BJ (cell line): ENCODE measurements around the gene TRAPPC12. TPM values are rescaled to one million over a fixed set of nuclear protein-coding genes. Genes with fewer than 3 reads are reported as not detected.

Source experiments
- CTCF ChIA-PET: fragments of 350-600 bp; formaldehyde crosslinking; extraction: SDS; loops from one replicate; lab custom pipeline; 2021; ENCODE audit warnings: antibody characterized with exemption, inconsistent platforms; lab: Yijun Ruan, JAX
- POLR2A ChIA-PET: fragments of 300-600 bp; sonication (Branson Sonifier 250); formaldehyde crosslinking; extraction: SDS; loops from one replicate; lab custom pipeline; 2021; ENCODE audit warnings: antibody characterized with exemption; lab: Charles Lee
- DNase-seq: peaks from one replicate; pipeline ENCODE4 v3.0.0-alpha.2; 2011; ENCODE audit warnings: low read depth
- H3K27me3 ChIP-seq: 2 replicates; pipeline ENCODE4 v1.6.0; 2011; ENCODE audit warnings: low read length; ENCODE audit not compliant: control insufficient read depth, insufficient read depth
- H3K36me3 ChIP-seq: 2 replicates; pipeline ENCODE4 v1.5.1; 2011; ENCODE audit warnings: low read length; ENCODE audit not compliant: control insufficient read depth, insufficient read depth
- H3K4me3 ChIP-seq: 2 replicates; pipeline ENCODE4 v1.5.1; 2011; ENCODE audit warnings: low read depth, mild to moderate bottlenecking, control low read depth, low read length
- polyA plus RNA-seq: library from polyadenylated mRNA; depleted of rRNA; stranded (reverse); fragments of >200 nt; gene quantifications from 2 replicates; pipeline ENCODE4 v1.2.3, GENCODE V29; 2011
- TF ChIP-seq, protein P1 (sequence below): IDR thresholded peaks from 2 replicates; pipeline ENCODE4 v1.5.1; 2011; ENCODE audit warnings: low read depth, mild to moderate bottlenecking, control low read depth, inconsistent platforms, low read length, moderate library complexity; ENCODE audit not compliant: insufficient read depth

Gene TRAPPC12
- polyA plus RNA-seq, 1 experiment = 57.8 TPM

DNA sequence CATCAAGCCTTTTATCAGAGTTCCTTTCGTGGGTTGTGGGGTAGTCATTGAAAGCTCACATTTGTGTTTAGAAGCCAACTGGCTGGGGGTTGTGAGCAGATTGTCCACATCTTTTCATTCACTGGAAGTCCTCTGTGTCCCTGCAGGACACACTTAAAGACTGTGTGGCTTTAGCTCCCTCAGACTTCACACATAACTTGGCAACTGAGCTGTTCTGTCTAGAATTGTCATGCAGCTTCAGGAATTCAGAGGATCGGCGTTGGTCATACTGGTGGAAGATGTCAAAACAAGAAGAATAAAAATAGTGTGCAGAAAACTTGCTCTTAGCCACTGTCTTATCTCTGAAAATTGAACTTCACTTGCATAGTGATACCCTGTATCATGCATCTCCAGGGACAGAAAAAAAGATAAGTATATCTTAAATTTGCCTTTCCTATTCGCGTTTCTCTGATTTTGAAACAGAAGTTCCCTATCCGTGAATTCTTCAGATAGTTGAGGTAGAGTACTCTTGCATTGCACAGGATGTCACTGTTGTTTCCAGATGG, 49.6 kb downstream of the TRAPPC12 start:
- POLR2A ChIA-PET = no interaction called here
- DNase-seq = no peak
- Histone ChIP-seq H3K4me3 (no peak overlapping the region), H3K36me3 (peaks cover 17% of the 10 kb centered on the region), H3K27me3 (no peaks in the 10 kb centered on the region)
- TF ChIP-seq, protein P1, sequence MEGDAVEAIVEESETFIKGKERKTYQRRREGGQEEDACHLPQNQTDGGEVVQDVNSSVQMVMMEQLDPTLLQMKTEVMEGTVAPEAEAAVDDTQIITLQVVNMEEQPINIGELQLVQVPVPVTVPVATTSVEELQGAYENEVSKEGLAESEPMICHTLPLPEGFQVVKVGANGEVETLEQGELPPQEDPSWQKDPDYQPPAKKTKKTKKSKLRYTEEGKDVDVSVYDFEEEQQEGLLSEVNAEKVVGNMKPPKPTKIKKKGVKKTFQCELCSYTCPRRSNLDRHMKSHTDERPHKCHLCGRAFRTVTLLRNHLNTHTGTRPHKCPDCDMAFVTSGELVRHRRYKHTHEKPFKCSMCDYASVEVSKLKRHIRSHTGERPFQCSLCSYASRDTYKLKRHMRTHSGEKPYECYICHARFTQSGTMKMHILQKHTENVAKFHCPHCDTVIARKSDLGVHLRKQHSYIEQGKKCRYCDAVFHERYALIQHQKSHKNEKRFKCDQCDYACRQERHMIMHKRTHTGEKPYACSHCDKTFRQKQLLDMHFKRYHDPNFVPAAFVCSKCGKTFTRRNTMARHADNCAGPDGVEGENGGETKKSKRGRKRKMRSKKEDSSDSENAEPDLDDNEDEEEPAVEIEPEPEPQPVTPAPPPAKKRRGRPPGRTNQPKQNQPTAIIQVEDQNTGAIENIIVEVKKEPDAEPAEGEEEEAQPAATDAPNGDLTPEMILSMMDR = no peak
- CTCF ChIA-PET = interaction anchor here (0.7 to 1.3 kb wide), 2 partner anchors 15 to 23 kb away, joined by 3 read pairs; no protein-coding TSS in a partner anchor

DNA sequence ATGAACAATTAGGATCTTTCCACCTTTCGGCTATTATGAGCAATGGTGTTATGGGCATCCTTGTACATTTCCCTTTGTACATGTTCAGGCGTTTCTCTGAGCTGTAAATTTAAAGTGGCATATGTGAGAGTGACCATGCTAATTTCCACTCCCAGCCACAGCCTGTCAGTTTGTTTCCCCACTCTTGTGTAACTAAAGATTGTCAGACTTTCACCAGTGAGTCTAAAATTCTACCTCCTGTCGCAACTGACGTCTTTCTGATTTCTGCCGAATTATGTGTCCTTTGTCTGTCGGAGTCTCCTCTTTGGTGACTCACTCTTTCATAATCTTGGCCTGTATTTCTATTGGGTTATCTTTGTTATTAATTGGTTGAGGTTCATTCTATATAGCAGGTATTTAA, 50.7 kb downstream of the TRAPPC12 start:
- POLR2A ChIA-PET = no interaction called here
- Histone ChIP-seq H3K4me3 (no peak overlapping the region), H3K27me3 (no peaks in the 10 kb centered on the region), H3K36me3 (peaks cover 17% of the 10 kb centered on the region)
- no peak for DNase-seq
- CTCF ChIA-PET = no interaction called here
- TF ChIP-seq, protein P1 = no peak

DNA sequence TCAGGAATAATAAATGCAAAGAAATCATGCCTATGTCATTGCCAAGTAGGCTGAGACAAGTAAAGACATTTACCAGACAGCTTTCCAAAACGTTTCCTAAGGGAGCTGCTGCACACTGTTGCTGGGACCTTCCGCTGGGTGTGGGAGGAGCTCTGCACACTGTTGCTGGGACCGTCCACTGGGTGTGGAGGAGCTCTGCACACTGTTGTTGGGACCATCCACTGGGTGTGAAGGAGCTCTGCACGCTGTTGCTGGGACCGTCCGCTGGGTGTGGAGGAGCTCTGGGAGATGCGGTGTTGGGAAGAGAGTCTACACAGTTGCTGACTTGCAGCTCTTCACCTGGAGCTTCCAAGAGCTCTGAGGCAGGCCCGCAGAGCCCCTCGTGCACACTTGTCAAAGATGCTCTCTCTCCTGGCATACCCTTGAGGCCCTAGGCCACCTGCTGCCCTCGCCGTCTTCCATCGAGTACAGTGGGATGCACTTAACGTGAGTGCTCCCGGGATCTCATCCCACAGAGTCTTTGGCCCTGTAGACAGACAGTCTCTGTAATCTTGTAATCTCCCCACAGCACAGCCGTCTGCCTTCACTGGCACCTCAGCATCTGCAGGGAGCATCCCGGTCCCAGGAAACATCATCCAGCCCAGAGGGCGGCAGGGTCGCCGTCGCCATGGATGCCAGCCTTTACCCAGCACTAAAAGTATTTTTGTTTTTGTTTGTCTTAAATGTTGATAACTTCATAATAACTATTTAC, 51.4 kb downstream of the TRAPPC12 start:
- Histone ChIP-seq H3K27me3 (no peaks in the 10 kb centered on the region), H3K36me3 (peaks cover 15% of the 10 kb centered on the region), H3K4me3 (no peak overlapping the region)
- no peak for DNase-seq
- ChIA-PET POLR2A (no interaction called here), CTCF (no interaction called here)
- TF ChIP-seq, protein P1 = no peak

DNA sequence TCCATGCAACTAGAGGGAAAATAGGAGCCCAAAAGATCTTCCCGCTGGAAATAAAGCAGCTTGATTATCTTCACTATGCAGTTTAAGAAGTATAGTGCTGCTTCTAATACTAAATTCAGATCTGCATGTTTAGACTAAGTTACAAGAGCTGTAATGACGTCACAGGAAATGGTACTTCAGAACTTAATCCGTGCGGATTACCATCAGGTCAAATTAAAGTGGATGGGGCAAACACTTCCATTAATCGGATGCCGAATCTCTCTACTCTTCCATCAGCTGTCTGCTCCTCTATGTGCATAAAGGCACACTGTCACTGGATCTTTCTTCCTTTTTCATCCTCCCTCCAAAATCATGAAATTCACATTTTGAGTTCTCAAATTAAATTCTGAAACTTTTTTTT, 52.6 kb downstream of the TRAPPC12 start:
- CTCF ChIA-PET = no interaction called here

More for the DNA sequence above, 52.6 kb downstream of the TRAPPC12 start:
- TF ChIP-seq, protein P1 = no peak
- Histone ChIP-seq H3K4me3 (no peak overlapping the region), H3K27me3 (no peaks in the 10 kb centered on the region), H3K36me3 (peaks cover 9% of the 10 kb centered on the region)
- no peak for DNase-seq
- POLR2A ChIA-PET = no interaction called here
